ENCODE data around the gene PPP1R11. TPM values are rescaled to one million over a fixed set of nuclear protein-coding genes. Genes with fewer than 3 reads are reported as not detected.

PPP1R11 gene
- total and polyA plus RNA-seq, 2 experiments from 2014 or later, result 19.6 to 26.6 TPM

GRCh38 chr6:30041821-30042220 is 25.2 kb upstream of the PPP1R11 start:
- Mint-ChIP-seq H3K27ac (no peak overlapping the region), H3K9me3 (no peaks in the 10 kb centered on the region), H3K4me1 (no peaks in the 10 kb centered on the region), H3K36me3 (ENCODE audit: low read depth) (no peaks in the 10 kb centered on the region), H3K27me3 (ENCODE audit: insufficient read depth, low read depth, poor library complexity) (no peaks in the 10 kb centered on the region), H3K4me3 (no peak overlapping the region)
- H3K79me2 ChIP-seq (replicated peaks; ENCODE audit: insufficient read depth), result no peaks in the 10 kb centered on the region
- H3K36me3 ChIP-seq (ENCODE audit: insufficient read depth), result no peaks in the 10 kb centered on the region
- no peak overlapping the region for H3K4me3 ChIP-seq
- H2AFZ ChIP-seq, result no peak overlapping the region
- TF ChIP-seq JUNB (IDR thresholded peaks at IDR 0.05; ENCODE audit: unreplicated experiment), result no peak
- TF ChIP-seq EZH2phosphoT487 (IDR thresholded peaks at IDR 0.05; ENCODE audit: unreplicated experiment), result no peak
- no peak for TF ChIP-seq POLR2AphosphoS5 (IDR thresholded peaks at IDR 0.05; ENCODE audit: low read depth)
- TF ChIP-seq ZNF331 (CRISPR knock-in tag; IDR thresholded peaks at IDR 0.05; ENCODE audit: low read depth), result no peak
- no peak for TF ChIP-seq EZH2 (IDR thresholded peaks at IDR 0.05; ENCODE audit: low read depth, unreplicated experiment)
- no peak for TF ChIP-seq ZNF114 (CRISPR knock-in tag; IDR thresholded peaks at IDR 0.05)
- no peak for TF ChIP-seq STAT1 (IDR thresholded peaks at IDR 0.05; ENCODE audit: unreplicated experiment)
- TF ChIP-seq REST (IDR thresholded peaks at IDR 0.05; ENCODE audit: unreplicated experiment), result no peak
- no peak for TF ChIP-seq CREB1 (CRISPR knock-in tag; IDR thresholded peaks at IDR 0.05; ENCODE audit: low read depth)
- H3K4me1 ChIP-seq (ENCODE audit: insufficient read depth), result no peaks in the 10 kb centered on the region
- H3F3A ChIP-seq (replicated peaks; ENCODE audit: low read depth), result no peaks in the 10 kb centered on the region
- no peaks in the 10 kb centered on the region; the same call in 1 of the 2 replicates for H4K20me1 ChIP-seq (replicated peaks; ENCODE audit: insufficient read depth)
- no peak for DNase-seq (ENCODE audit: low spot score)
- ATAC-seq, result no peak
- no peak overlapping the region for H3K27ac ChIP-seq (ENCODE audit: low read depth)
- H3K4me2 ChIP-seq, result no peak overlapping the region
- H3K27me3 ChIP-seq (ENCODE audit: insufficient read depth), result no peaks in the 10 kb centered on the region
- H3K9me2 ChIP-seq (ENCODE audit: insufficient read depth), result no peaks in the 10 kb centered on the region

- no peaks in the 10 kb centered on the region for H3K4me1 Mint-ChIP-seq
- H3K79me2 ChIP-seq (replicated peaks; ENCODE audit: insufficient read depth), result no peaks in the 10 kb centered on the region
- no peaks in the 10 kb centered on the region for H3K36me3 ChIP-seq (ENCODE audit: insufficient read depth)
- no peaks in the 10 kb centered on the region; the same call in 1 of the 2 replicates for H4K20me1 ChIP-seq (replicated peaks; ENCODE audit: insufficient read depth)
- H3K9me2 ChIP-seq (ENCODE audit: insufficient read depth), result no peaks in the 10 kb centered on the region
- no peaks in the 10 kb centered on the region for H3F3A ChIP-seq (replicated peaks; ENCODE audit: low read depth)
- no peaks in the 10 kb centered on the region for H3K9me3 Mint-ChIP-seq
- H3K4me3 ChIP-seq, result no peak overlapping the region
- H2AFZ ChIP-seq, result no peak overlapping the region
- H3K27me3 Mint-ChIP-seq (ENCODE audit: insufficient read depth, low read depth, poor library complexity), result no peaks in the 10 kb centered on the region
- DNase-seq (ENCODE audit: low spot score) (no peak), ATAC-seq (no peak)
- no peaks in the 10 kb centered on the region for H3K4me1 ChIP-seq (ENCODE audit: insufficient read depth)
- H3K36me3 Mint-ChIP-seq (ENCODE audit: low read depth), result no peaks in the 10 kb centered on the region
- H3K27ac ChIP-seq (ENCODE audit: low read depth), result no peak overlapping the region
- H3K4me2 ChIP-seq, result no peak overlapping the region
- H3K27ac Mint-ChIP-seq, result no peak overlapping the region
- H3K27me3 ChIP-seq (ENCODE audit: insufficient read depth), result no peaks in the 10 kb centered on the region
- H3K4me3 Mint-ChIP-seq, result no peak overlapping the region
- no peak for TF ChIP-seq CTCF (conservative IDR thresholded peaks at IDR 0.05; ENCODE audit: low read depth in 2 of 2)
- no peak for TF ChIP-seq ZNF331 (CRISPR knock-in tag; IDR thresholded peaks at IDR 0.05; ENCODE audit: low read depth)
- no peak for TF ChIP-seq EZH2 (IDR thresholded peaks at IDR 0.05; ENCODE audit: low read depth, unreplicated experiment)
- no peak for TF ChIP-seq ETS1 (IDR thresholded peaks at IDR 0.05)
- TF ChIP-seq REST (IDR thresholded peaks at IDR 0.05; ENCODE audit: unreplicated experiment), result no peak
- no peak for TF ChIP-seq EZH2phosphoT487 (IDR thresholded peaks at IDR 0.05; ENCODE audit: unreplicated experiment)
- TF ChIP-seq NANOG (IDR thresholded peaks at IDR 0.05; ENCODE audit: borderline replicate concordance), result no peak
These were observed 24.5 kb upstream of the PPP1R11 start for GRCh38 chr6:30042476-30042875.
